Endodermal cell (in vitro differentiated cells): Measurements from ENCODE around the gene ODC1. TPM values are rescaled to one million over a fixed set of nuclear protein-coding genes. Genes with fewer than 3 reads are reported as not detected.
A peak's percentile ranks its signal among the peaks of the same experiment; 100 is the strongest.

Experiments used
- DNase-seq: peaks from one replicate; pipeline ENCODE4 v3.0.0-alpha.2; 2017
- H3K27ac ChIP-seq: 2 replicates; pipeline ENCODE4 v1.5.1; 2013; ENCODE audit warnings: mild to moderate bottlenecking, low read depth, low read length, moderate library complexity
- H3K27me3 ChIP-seq: 2 replicates; pipeline ENCODE4 v1.6.1; 2013; ENCODE audit warnings: mild to moderate bottlenecking, low read length, moderate library complexity; ENCODE audit not compliant: insufficient read depth, control insufficient read depth, poor library complexity, severe bottlenecking
- H3K36me3 ChIP-seq: 2 replicates; pipeline ENCODE4 v1.7.0; 2013; ENCODE audit warnings: mild to moderate bottlenecking, low read length, moderate library complexity; ENCODE audit not compliant: control insufficient read depth, insufficient read depth
- H3K4me1 ChIP-seq: one replicate; pipeline ENCODE4 v1.7.0; 2013; ENCODE audit warnings: low read length; ENCODE audit not compliant: control insufficient read depth, insufficient read depth
- H3K4me3 ChIP-seq: 2 replicates; pipeline ENCODE4 v1.5.1; 2013; ENCODE audit warnings: mild to moderate bottlenecking, low read length, moderate library complexity
- H3K9ac ChIP-seq: 2 replicates; pipeline ENCODE4 v1.6.1; 2013; ENCODE audit warnings: mild to moderate bottlenecking, low read length, moderate library complexity; ENCODE audit not compliant: poor library complexity, severe bottlenecking; ENCODE audit errors: extremely low read depth
- H3K9me3 ChIP-seq: 2 replicates; pipeline ENCODE4 v1.6.1; 2013; ENCODE audit warnings: mild to moderate bottlenecking, low read length, moderate library complexity; ENCODE audit not compliant: control insufficient read depth
- H3K27ac Mint-ChIP-seq: 2 replicates; pipeline ENCODE4 v1.8.0; 2020; ENCODE audit warnings: mixed read lengths
- H3K27me3 Mint-ChIP-seq: 2 replicates; pipeline ENCODE4 v1.8.0; 2021; ENCODE audit warnings: mild to moderate bottlenecking, mixed read lengths; ENCODE audit not compliant: insufficient read depth
- H3K36me3 Mint-ChIP-seq: 2 replicates; pipeline ENCODE4 v1.8.0; 2020; ENCODE audit warnings: low read depth, mixed read lengths
- H3K4me1 Mint-ChIP-seq: 2 replicates; pipeline ENCODE4 v1.8.0; 2020; ENCODE audit warnings: mixed read lengths
- H3K4me3 Mint-ChIP-seq: 2 replicates; pipeline ENCODE4 v1.8.0; 2020; ENCODE audit warnings: mild to moderate bottlenecking, moderate library complexity, mixed read lengths
- H3K9me3 Mint-ChIP-seq: 2 replicates; pipeline ENCODE4 v1.8.0; 2020; ENCODE audit warnings: mild to moderate bottlenecking, mixed read lengths
- WGBS, 2 experiments: methylation state at CpG; one replicate each; pipeline versions ENCODE4 v1.1.5 to v1.1.7; 2013; ENCODE audit warnings: missing lambda C conversion rate in 2 of 2, mixed read lengths in 1 of 2; ENCODE audit not compliant: insufficient coverage in 1 of 2, insufficient read length in 1 of 2; 5-methylcytosine and 5-hydroxymethylcytosine counted together
- total RNA-seq, 2 donors: library from RNA; stranded (reverse); fragmentation: NEBNext Ultra II Directional in 1 of 2; extraction: Animal tissue kit (Norgen Biotek cat#: 25700) in 1 of 2; gene quantifications; 2 replicates in 1 of 2; 3 replicates in 1 of 2; pipeline ENCODE4 v1.2.1, GENCODE V29; 2021
- TF ChIP-seq, protein P1 (sequence below): fragments of 200-600 bp; sonication (generic); conservative IDR thresholded peaks from 2 replicates; pipeline ENCODE4 v1.5.0; 2021; ENCODE audit warnings: antibody characterized with exemption, mild to moderate bottlenecking

ODC1 gene
- total RNA-seq, 2 donors from 2014 or later = 108 to 152 TPM

DNA sequence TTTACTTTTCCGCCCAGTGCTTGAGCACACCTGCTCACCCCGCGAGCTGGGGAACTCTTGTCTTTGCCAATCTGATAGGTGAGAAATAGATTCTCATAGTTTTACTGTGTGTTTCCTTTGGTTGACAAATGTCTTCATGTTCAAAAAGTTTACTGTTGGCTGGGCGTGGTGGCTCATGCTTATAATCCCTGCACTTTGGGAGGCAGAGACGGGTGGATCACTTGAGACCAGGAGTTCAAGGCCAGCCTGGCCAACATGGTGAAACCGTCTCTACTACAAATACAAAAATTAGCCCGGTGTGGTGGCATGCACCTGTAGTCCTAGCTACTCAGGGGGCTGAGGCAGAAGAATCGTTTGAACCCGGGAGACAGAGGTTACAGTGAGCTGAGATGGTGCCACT lies 10.3 kb downstream of the ODC1 start:
- H3K27me3 Mint-ChIP-seq = no peaks in the 10 kb centered on the region
- Histone ChIP-seq H3K4me1 (no peaks in the 10 kb centered on the region), H3K9ac (no peak overlapping the region), H3K9me3 (no peaks in the 10 kb centered on the region), H3K36me3 (peaks cover 44% of the 10 kb centered on the region), H3K27ac (no peak overlapping the region), H3K4me3 (no peak overlapping the region), H3K27me3 (no peaks in the 10 kb centered on the region)
- no peaks in the 10 kb centered on the region for H3K4me1 Mint-ChIP-seq
- peaks cover 27% of the 10 kb centered on the region for H3K36me3 Mint-ChIP-seq
- TF ChIP-seq, protein P1, sequence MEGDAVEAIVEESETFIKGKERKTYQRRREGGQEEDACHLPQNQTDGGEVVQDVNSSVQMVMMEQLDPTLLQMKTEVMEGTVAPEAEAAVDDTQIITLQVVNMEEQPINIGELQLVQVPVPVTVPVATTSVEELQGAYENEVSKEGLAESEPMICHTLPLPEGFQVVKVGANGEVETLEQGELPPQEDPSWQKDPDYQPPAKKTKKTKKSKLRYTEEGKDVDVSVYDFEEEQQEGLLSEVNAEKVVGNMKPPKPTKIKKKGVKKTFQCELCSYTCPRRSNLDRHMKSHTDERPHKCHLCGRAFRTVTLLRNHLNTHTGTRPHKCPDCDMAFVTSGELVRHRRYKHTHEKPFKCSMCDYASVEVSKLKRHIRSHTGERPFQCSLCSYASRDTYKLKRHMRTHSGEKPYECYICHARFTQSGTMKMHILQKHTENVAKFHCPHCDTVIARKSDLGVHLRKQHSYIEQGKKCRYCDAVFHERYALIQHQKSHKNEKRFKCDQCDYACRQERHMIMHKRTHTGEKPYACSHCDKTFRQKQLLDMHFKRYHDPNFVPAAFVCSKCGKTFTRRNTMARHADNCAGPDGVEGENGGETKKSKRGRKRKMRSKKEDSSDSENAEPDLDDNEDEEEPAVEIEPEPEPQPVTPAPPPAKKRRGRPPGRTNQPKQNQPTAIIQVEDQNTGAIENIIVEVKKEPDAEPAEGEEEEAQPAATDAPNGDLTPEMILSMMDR = no peak
- H3K27ac Mint-ChIP-seq = no peak overlapping the region
- no peaks in the 10 kb centered on the region for H3K9me3 Mint-ChIP-seq
- DNase-seq = no peak
- 92 to 95% methylated on average over 7 to 9 of the region's 9 CpGs for WGBS, 2 experiments
- no peak overlapping the region for H3K4me3 Mint-ChIP-seq

DNA sequence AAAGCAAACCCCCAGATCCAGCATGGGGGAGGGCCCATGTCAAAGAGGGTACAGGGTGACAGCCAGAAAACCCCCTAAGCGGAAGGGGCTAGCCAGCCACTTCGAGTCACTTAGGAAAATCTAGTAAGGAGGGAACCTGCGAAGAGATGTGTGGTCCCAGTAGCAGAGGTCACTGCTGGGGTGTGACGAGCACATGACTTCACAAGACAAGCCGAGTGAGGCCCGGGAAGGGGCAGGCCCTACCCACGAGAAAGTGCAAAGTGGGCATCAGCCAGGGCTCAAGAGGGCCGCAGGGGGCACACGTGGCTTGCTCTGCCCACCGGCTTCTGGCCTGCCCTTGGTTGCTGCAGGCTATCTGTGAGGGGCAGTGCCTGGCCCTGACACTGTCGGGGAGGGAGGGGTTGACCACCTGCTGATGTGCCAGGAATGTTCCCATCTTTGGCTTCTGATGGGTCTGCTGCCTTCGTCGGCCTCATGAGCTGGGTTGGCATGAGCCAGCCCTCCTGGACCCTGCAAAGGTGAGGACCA lies 11.5 kb downstream of the ODC1 start:
- no peak overlapping the region for H3K27ac Mint-ChIP-seq
- peak; percentile 55 for DNase-seq

DNA sequence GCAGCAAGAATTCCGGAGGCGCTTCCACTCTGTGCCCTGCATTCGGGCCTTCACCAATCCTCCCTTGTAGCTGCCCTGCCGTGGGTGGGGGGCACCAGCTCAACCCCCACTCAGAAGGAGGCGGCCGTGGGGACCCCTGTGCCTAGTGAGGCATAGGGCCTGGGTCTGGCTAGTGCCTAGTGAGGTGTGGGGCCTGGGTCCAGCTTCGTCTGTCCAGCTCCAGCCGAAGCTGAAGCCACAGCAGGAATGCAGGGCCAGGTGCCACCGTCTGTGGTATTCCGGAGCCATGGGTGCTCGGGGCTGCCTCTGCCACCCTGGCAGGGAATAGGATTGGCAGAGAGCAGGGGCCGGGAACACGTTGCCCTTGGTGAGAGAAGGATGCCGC lies 12.3 kb downstream of the ODC1 start:
- Mint-ChIP-seq H3K9me3 (no peaks in the 10 kb centered on the region), H3K27me3 (peaks cover 4% of the 10 kb centered on the region), H3K4me3 (no peak overlapping the region), H3K4me1 (no peaks in the 10 kb centered on the region), H3K36me3 (peaks cover 10% of the 10 kb centered on the region), H3K27ac (no peak overlapping the region)
- WGBS, 2 experiments = 91 to 97% methylated on average over 7 to 14 of the region's 14 CpGs
- H3K27me3 ChIP-seq = no peaks in the 10 kb centered on the region
- H3K4me3 ChIP-seq = no peak overlapping the region
- peak; percentile 39 for DNase-seq
- H3K36me3 ChIP-seq = peaks cover 24% of the 10 kb centered on the region
- no peaks in the 10 kb centered on the region for H3K9me3 ChIP-seq
- TF ChIP-seq, protein P1 = no peak
- no peak overlapping the region for H3K27ac ChIP-seq
- H3K9ac ChIP-seq = no peak overlapping the region
- H3K4me1 ChIP-seq = no peaks in the 10 kb centered on the region

More for the DNA sequence above, 11.5 kb downstream of the ODC1 start:
- Histone ChIP-seq H3K36me3 (peaks cover 33% of the 10 kb centered on the region), H3K4me1 (no peaks in the 10 kb centered on the region), H3K9me3 (no peaks in the 10 kb centered on the region), H3K9ac (no peak overlapping the region), H3K27ac (no peak overlapping the region), H3K4me3 (no peak overlapping the region), H3K27me3 (no peaks in the 10 kb centered on the region)
- TF ChIP-seq, protein P1 = no peak
- no peaks in the 10 kb centered on the region for H3K9me3 Mint-ChIP-seq
- H3K27me3 Mint-ChIP-seq = peaks cover 3% of the 10 kb centered on the region
- peaks cover 17% of the 10 kb centered on the region for H3K36me3 Mint-ChIP-seq
- no peak overlapping the region for H3K4me3 Mint-ChIP-seq
- WGBS, 2 experiments = 87 to 91% methylated on average over 10 to 13 of the region's 13 CpGs
- H3K4me1 Mint-ChIP-seq = no peaks in the 10 kb centered on the region
